IMR-90 (cell line): ENCODE data around the gene TRAPPC10.

Experiments used
- BHLHE40 ChIP-seq: fragments of 150-350 bp; IDR thresholded peaks from 2 replicates; pipeline ENCODE4 v1.6.1; 2016; ENCODE audit warnings: mild to moderate bottlenecking, low read depth, low read length
- CEBPB ChIP-seq: IDR thresholded peaks from 2 replicates; pipeline ENCODE4 v1.6.1; 2012; ENCODE audit warnings: low read depth, low read length, improper control_type of control experiment
- CHD1 ChIP-seq: IDR thresholded peaks from 2 replicates; pipeline ENCODE4 v1.6.1; 2012; ENCODE audit warnings: low read depth, low read length, improper control_type of control experiment
- CTCF ChIP-seq: conservative IDR thresholded peaks from 2 replicates; pipeline ENCODE4 v1.5.1; 2012; ENCODE audit warnings: mild to moderate bottlenecking, low read depth, low read length, improper control_type of control experiment
- FOS ChIP-seq: fragments of 150-350 bp; IDR thresholded peaks from 2 replicates; pipeline ENCODE4 v1.6.1; 2016; ENCODE audit warnings: low read depth, low read length
- MAFK ChIP-seq: IDR thresholded peaks from 2 replicates; pipeline ENCODE4 v1.6.1; 2012; ENCODE audit warnings: low read depth, low read length, improper control_type of control experiment
- MAZ ChIP-seq: IDR thresholded peaks from 2 replicates; pipeline ENCODE4 v1.6.1; 2012; ENCODE audit warnings: low read depth, mild to moderate bottlenecking, low read length, improper control_type of control experiment, moderate library complexity, borderline replicate concordance
- MXI1 ChIP-seq: IDR thresholded peaks from 2 replicates; pipeline ENCODE4 v1.6.1; 2012; ENCODE audit warnings: low read depth, mild to moderate bottlenecking, low read length, moderate library complexity, borderline replicate concordance
- POLR2A ChIP-seq: IDR thresholded peaks from 2 replicates; pipeline ENCODE4 v1.6.1; 2012; ENCODE audit warnings: mild to moderate bottlenecking, low read depth, low read length
- RCOR1 ChIP-seq: IDR thresholded peaks from 2 replicates; pipeline ENCODE4 v1.6.1; 2012; ENCODE audit warnings: mild to moderate bottlenecking, low read length, improper control_type of control experiment; ENCODE audit not compliant: insufficient replicate concordance
- RFX5 ChIP-seq: IDR thresholded peaks from 2 replicates; pipeline ENCODE4 v1.8.0; 2012; ENCODE audit warnings: low read depth, mild to moderate bottlenecking, low read length, moderate library complexity

- TF ChIP-seq CTCF (no peak), FOS (no peak), POLR2A (no peak), CHD1 (no peak), BHLHE40 (no peak), MXI1 (no peak), RFX5 (no peak), MAFK (no peak), RCOR1 (no peak), CEBPB (no peak), MAZ (no peak)
These were observed 22.7 kb upstream of the TRAPPC10 start for GRCh38 chr21:43989401-43989800.
